DND-41 (cell line): ENCODE results near the gene SYNGR1.
A peak's percentile ranks its signal among the peaks of the same experiment; 100 is the strongest.

ENCODE experiments used
- ATAC-seq: fragments of 200-7000 bp; cut with Tn5 transposase; 3 replicates; pipeline ENCODE4 v1.9.1; 2021; ENCODE audit warnings: low read depth; ENCODE audit not compliant: insufficient read depth
- DNase-seq: peaks from one replicate; pipeline ENCODE4 v3.0.0-alpha.2; 2020
- H2AFZ ChIP-seq: 2 replicates; pipeline ENCODE4 v1.6.0; 2012; ENCODE audit warnings: low read depth, low read length
- H3K27ac ChIP-seq: 2 replicates; pipeline ENCODE4 v1.5.1; 2012; ENCODE audit warnings: low read length, inconsistent platforms
- H3K27me3 ChIP-seq: fragments of 200-600 bp; sonication (generic); 2 replicates; pipeline ENCODE4 v1.6.0; 2012; ENCODE audit warnings: low read length, mild to moderate bottlenecking, inconsistent platforms; ENCODE audit not compliant: insufficient read depth, poor library complexity
- H3K36me3 ChIP-seq: 2 replicates; pipeline ENCODE4 v1.5.1; 2012; ENCODE audit warnings: low read length, inconsistent platforms; ENCODE audit not compliant: insufficient read depth
- H3K4me1 ChIP-seq: 2 replicates; pipeline ENCODE4 v1.5.1; 2012; ENCODE audit warnings: mild to moderate bottlenecking, low read length; ENCODE audit not compliant: insufficient read depth
- H3K4me2 ChIP-seq: 2 replicates; pipeline ENCODE4 v1.6.0; 2012; ENCODE audit warnings: mild to moderate bottlenecking, moderate library complexity, low read length, inconsistent platforms; ENCODE audit not compliant: insufficient read depth
- H3K4me3 ChIP-seq, 2 experiments: fragments of 200-600 bp in 1 of 2; shearing (Covaris generic) in 1 of 2; 2 replicates each; pipeline ENCODE4 v1.5.1; 2012 to 2016; ENCODE audit warnings: inconsistent platforms in 2 of 2, low read length in 2 of 2, mild to moderate bottlenecking in 2 of 2, low read depth in 1 of 2, moderate library complexity in 1 of 2
- H3K79me2 ChIP-seq: 2 replicates; pipeline ENCODE4 v1.6.0; 2012; ENCODE audit warnings: low read length, inconsistent platforms; ENCODE audit not compliant: insufficient read depth
- H3K9ac ChIP-seq: 2 replicates; pipeline ENCODE4 v1.6.0; 2012; ENCODE audit warnings: low read depth, mild to moderate bottlenecking, inconsistent platforms, low read length, moderate library complexity
- H3K9me3 ChIP-seq: 2 replicates; pipeline ENCODE4 v1.5.1; 2012; ENCODE audit warnings: low read length, moderate library complexity, mild to moderate bottlenecking, inconsistent platforms; ENCODE audit not compliant: insufficient read depth, severe bottlenecking
- H4K20me1 ChIP-seq: 2 replicates; pipeline ENCODE4 v1.6.0; 2012; ENCODE audit warnings: low read length; ENCODE audit not compliant: insufficient read depth
- EZH2 ChIP-seq: IDR thresholded peaks from 3 replicates; pipeline ENCODE4 v1.6.1; 2012; ENCODE audit warnings: borderline replicate concordance, low read depth, mild to moderate bottlenecking, moderate library complexity, low read length, inconsistent platforms; ENCODE audit not compliant: severe bottlenecking
- TF ChIP-seq, protein P1 (sequence below): IDR thresholded peaks from 2 replicates; pipeline ENCODE4 v1.5.1; 2012; ENCODE audit warnings: borderline replicate concordance, low read length, moderate library complexity, mild to moderate bottlenecking; ENCODE audit not compliant: poor library complexity, severe bottlenecking; ENCODE audit errors: extremely low read depth

The SYNGR1 gene

DNA sequence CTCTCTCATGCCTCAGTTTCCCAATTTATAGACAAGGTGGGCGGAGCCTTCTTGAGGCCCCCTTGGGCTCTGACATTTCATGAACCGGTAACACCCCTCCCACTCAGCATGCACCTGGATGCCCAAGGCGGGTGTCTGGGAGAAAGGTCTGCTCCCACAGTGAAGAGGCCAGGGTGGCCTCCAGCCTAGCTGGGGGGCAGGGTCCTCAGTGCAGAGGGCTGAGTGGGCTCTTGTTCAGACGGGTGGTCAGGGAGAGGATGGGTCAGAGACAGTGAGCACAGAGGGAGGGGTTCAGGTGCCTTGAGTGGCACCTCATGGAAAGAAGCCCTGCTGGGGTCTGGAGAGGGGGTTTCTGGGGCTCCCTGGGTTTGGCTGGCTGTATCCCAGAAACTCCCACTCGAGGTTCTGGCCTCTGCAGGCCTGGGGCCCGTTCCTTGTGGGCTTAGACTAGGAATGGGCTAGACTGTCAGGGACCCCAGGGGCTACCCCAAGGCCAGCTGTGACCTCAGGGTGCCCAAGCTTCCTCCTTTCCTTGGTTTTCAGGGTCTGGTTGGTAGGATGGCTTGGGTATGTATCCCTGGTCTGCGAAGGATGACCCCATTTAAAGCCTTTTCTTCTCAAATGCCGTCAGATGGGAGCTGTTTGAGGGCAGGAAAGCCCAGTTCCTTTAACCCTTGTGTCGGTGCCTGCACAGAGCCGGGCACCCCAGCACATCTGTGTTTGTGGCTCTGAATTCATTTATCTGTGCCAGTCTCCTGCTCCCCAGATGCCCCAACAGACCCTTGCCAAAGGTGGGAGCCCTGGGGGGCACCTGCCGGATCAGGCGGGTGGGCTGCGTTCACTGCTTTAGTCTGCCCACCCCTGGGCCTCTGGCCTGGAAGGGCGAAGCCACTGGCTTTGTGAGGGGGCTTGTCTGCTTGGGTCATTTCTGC lies 1.2 kb downstream of the SYNGR1 start:
- no peak overlapping the region for H3K27ac ChIP-seq

DNA sequence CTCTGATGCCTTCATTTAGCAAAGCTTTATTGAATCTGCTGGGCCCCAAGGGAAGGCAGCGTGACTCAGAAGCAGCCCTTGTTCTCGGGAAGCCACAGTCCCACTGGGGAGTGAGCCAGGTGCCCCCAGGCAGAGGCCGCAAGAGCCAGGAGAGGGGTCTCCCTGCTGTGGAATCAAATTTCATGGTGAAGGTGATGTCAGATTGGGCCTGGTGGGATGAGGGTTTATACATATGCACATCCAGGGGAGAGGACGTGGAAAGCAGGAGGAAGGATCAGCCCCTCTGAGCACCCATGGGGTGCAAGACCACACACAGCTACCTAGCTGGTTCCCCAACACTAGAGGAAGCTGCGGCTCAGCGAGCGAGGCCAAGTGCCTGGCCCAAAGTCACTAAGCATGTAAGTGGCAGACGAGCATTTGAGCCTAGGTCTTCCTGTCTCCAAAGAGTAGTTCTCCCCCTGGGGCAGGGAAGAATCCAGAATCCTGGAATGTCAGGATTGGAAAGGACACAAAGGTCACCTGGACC lies 2.0 kb downstream of the SYNGR1 start:
- H3K4me1 ChIP-seq: peaks cover 23% of the 10 kb centered on the region
- H3K9me3 ChIP-seq: no peaks in the 10 kb centered on the region
- DNase-seq (no peak), ATAC-seq (no peak)
- no peaks in the 10 kb centered on the region for H3K27me3 ChIP-seq
- no peak overlapping the region for H3K4me3 ChIP-seq
- no peak overlapping the region for H3K9ac ChIP-seq
- TF ChIP-seq, protein P1, sequence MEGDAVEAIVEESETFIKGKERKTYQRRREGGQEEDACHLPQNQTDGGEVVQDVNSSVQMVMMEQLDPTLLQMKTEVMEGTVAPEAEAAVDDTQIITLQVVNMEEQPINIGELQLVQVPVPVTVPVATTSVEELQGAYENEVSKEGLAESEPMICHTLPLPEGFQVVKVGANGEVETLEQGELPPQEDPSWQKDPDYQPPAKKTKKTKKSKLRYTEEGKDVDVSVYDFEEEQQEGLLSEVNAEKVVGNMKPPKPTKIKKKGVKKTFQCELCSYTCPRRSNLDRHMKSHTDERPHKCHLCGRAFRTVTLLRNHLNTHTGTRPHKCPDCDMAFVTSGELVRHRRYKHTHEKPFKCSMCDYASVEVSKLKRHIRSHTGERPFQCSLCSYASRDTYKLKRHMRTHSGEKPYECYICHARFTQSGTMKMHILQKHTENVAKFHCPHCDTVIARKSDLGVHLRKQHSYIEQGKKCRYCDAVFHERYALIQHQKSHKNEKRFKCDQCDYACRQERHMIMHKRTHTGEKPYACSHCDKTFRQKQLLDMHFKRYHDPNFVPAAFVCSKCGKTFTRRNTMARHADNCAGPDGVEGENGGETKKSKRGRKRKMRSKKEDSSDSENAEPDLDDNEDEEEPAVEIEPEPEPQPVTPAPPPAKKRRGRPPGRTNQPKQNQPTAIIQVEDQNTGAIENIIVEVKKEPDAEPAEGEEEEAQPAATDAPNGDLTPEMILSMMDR: no peak
- TF ChIP-seq EZH2: no peak
- H4K20me1 ChIP-seq: peaks cover 5% of the 10 kb centered on the region; the same call in 1 of the 2 replicates
- no peak overlapping the region for H2AFZ ChIP-seq
- H3K4me2 ChIP-seq: no peak overlapping the region
- H3K36me3 ChIP-seq: no peaks in the 10 kb centered on the region
- H3K27ac ChIP-seq: no peak overlapping the region
- peaks cover 2% of the 10 kb centered on the region for H3K79me2 ChIP-seq

More for the DNA sequence above, 1.2 kb downstream of the SYNGR1 start:
- Histone ChIP-seq H3K9me3 (no peaks in the 10 kb centered on the region), H3K4me3 (peak overlapping the region in 1 of 2 experiments; percentile 66; a peak in 2 of 4 replicates), H3K4me1 (peaks cover 23% of the 10 kb centered on the region), H3K4me2 (peak overlapping the region; percentile 87), H3K9ac (peak overlapping the region; percentile 66), H3K79me2 (peaks cover 2% of the 10 kb centered on the region), H3K27me3 (no peaks in the 10 kb centered on the region), H4K20me1 (no peaks in the 10 kb centered on the region; the same call in 1 of the 2 replicates), H3K36me3 (no peaks in the 10 kb centered on the region), H2AFZ (no peak overlapping the region; the same call in 1 of the 2 replicates)
- TF ChIP-seq, protein P1: no peak
- TF ChIP-seq EZH2: no peak
- no peak for ATAC-seq
- no peak for DNase-seq

- Histone ChIP-seq H4K20me1 (peaks cover 5% of the 10 kb centered on the region; the same call in 1 of the 2 replicates), H2AFZ (no peak overlapping the region), H3K9ac (no peak overlapping the region), H3K4me1 (peaks cover 23% of the 10 kb centered on the region), H3K9me3 (no peaks in the 10 kb centered on the region), H3K27ac (no peak overlapping the region), H3K27me3 (no peaks in the 10 kb centered on the region), H3K79me2 (peaks cover 2% of the 10 kb centered on the region), H3K36me3 (no peaks in the 10 kb centered on the region), H3K4me2 (no peak overlapping the region), H3K4me3 (no peak overlapping the region)
- DNase-seq (no peak), ATAC-seq (no peak)
- TF ChIP-seq, protein P1: no peak
- TF ChIP-seq EZH2: no peak
Observed at GRCh38 chr22:39352306-39352891, 2.6 kb downstream of the SYNGR1 start.
